SK-N-SH (cell line): ENCODE results near the gene GALNTL6.

ENCODE experiments used
- CHD2 ChIP-seq: fragments of 150-350 bp; IDR thresholded peaks from 2 replicates; pipeline ENCODE4 v1.6.1; 2018; ENCODE audit warnings: low read length; ENCODE audit not compliant: partially characterized antibody
- CTCF ChIP-seq: fragments of 200-600 bp; sonication (generic); IDR thresholded peaks from 2 replicates; pipeline ENCODE4 v1.6.1; 2017; ENCODE audit warnings: antibody characterized with exemption, mild to moderate bottlenecking, moderate library complexity
- EP300 ChIP-seq, 2 experiments: IDR thresholded peaks; 2 replicates each; pipeline versions ENCODE4 v1.4.0 to v1.6.1; 2012; ENCODE audit warnings: borderline replicate concordance in 1 of 2, low read depth in 1 of 2, low read length in 1 of 2
- NFIC ChIP-seq: IDR thresholded peaks from 2 replicates; pipeline ENCODE4 v1.4.0; 2012; ENCODE audit warnings: borderline replicate concordance
- NRF1 ChIP-seq: IDR thresholded peaks from 2 replicates; pipeline ENCODE4 v1.6.1; 2012; ENCODE audit warnings: low read depth, mild to moderate bottlenecking, low read length
- POLR2AphosphoS5 ChIP-seq: IDR thresholded peaks from 2 replicates; pipeline ENCODE4 v1.6.1; 2012; ENCODE audit warnings: low read depth, low read length
- RCOR1 ChIP-seq: fragments of 150-350 bp; IDR thresholded peaks from 2 replicates; pipeline ENCODE4 v1.6.1; 2017; ENCODE audit warnings: antibody characterized with exemption, low read length
- REST ChIP-seq: IDR thresholded peaks from 2 replicates; pipeline ENCODE4 v1.6.1; 2012; ENCODE audit warnings: mild to moderate bottlenecking, low read depth, low read length, moderate library complexity
- RFX5 ChIP-seq: IDR thresholded peaks from 2 replicates; pipeline ENCODE4 v1.6.1; 2012; ENCODE audit warnings: mild to moderate bottlenecking, improper control_type of control experiment, low read length
- TAF1 ChIP-seq: IDR thresholded peaks from 2 replicates; pipeline ENCODE4 v1.6.1; 2012; ENCODE audit warnings: low read depth, mild to moderate bottlenecking, low read length, moderate library complexity, borderline replicate concordance
- USF1 ChIP-seq: IDR thresholded peaks from 2 replicates; pipeline ENCODE4 v1.4.0; 2012; ENCODE audit warnings: low read depth, borderline replicate concordance
- YY1 ChIP-seq: IDR thresholded peaks from 2 replicates; pipeline ENCODE4 v1.4.0; 2012; ENCODE audit warnings: low read depth, mild to moderate bottlenecking

GRCh38 chr4:173018446-173018845, 1205.2 kb downstream of the GALNTL6 start:
- TF ChIP-seq USF1 (no peak), RCOR1 (no peak), TAF1 (no peak), CTCF (no peak), YY1 (no peak), POLR2AphosphoS5 (no peak), EP300 (IDR thresholded peaks at IDR 0.05; ENCODE audit: borderline replicate concordance in 1 of 2, low read depth in 1 of 2, low read length in 1 of 2) (no peak), REST (no peak), CHD2 (no peak), NFIC (no peak), RFX5 (no peak), NRF1 (no peak)
